OCI-M2 (cell line): ENCODE results near the gene NAV3.

ENCODE experiments used
- DNase-seq: peaks from one replicate; lab custom pipeline; 2025; ENCODE audit not compliant: unreplicated experiment; lab: John Stamatoyannopoulos, UW

NAV3 gene

DNA sequence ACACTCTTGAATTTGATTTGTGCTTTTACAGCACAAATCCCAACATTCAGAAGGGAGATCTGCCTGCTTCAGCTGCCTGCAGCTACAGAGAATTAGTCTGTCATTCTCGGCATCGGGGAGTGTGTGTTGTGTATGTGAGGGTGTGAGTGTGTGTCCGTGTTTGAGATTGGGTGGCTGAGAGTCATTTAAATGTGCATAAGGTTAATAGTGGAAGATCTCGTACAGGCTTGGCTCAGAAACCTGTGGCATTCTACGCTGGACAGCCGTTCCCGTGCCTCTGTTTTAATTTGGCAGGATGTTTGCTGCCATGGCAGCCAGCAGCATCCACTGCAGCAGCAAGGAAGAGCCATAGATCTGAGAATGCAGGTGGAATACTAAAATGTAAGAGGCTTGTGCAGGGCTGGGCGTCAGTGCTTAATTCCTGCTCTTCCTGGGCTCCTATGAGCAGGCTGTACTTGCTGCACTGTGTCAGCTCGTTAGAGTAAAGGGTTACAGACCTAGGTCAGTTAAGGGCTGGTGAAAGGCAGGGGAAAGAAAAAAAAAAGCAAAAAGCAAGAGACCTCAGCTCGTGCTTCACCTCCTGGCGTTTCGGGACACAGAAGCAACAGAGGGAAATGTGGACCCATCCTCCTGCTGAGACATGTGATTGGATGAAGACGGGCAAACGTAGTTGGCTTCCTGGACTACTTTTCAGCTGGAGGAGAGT lies 205.4 kb downstream of the NAV3 start:
- no peak for DNase-seq

DNA sequence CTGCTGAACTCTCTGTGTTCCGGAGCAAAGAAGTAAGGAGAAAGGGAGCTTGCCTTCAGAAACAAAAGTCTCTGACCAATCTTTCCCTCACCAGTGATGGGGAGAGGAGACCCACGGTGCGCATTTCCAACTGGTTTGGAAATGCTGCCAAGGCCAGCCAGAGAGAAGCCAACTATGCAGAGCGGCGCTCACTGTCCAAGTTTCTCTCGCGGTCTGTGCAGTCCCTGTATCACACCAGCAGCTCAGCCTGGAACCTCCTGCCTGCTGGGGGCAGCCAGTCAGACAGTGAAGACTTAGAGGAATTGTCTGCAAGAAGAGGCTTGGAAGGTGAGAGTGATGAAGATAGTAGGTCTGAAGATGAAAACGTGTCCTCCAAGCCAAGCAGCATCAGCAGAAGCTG lies 206.2 kb downstream of the NAV3 start:
- DNase-seq = no peak

DNA sequence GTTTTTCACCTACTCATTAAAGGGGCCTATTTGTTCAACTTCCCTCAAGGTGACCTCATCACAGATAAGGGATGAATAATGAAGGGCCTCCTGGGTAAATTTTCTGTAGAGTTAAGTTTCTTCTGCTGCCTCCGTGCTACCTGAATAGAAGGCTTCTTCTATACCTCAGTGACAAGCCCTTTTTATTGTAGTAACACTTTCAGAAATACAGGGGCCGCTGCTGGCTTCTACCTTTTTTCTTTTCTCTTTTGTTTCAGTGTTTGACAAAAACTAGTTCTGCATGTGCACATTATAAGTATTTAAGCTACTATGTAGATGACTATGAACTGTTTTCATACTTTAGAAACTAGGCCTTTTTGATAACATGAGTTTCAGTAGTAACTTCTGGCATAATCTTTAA lies 207.0 kb downstream of the NAV3 start:
- DNase-seq = no peak

DNA sequence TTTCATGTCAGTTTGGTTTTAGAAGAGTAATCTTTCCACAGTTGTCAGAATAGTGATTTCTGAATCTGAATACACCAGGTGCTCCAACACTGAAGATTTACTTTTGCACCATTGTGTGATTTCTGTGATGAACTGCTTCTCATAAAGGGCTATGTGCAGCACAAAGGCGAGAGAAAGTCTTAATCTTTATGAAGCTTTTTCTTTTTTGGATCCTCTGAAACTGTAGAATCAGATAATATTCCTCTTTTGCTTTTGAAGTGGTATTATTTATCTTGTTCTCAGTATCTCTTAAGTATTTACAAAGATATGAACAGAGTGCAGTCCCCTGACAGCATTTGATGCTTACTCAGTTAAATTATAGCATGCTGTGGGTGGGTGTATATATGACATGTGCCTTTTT lies 207.8 kb downstream of the NAV3 start:
- no peak for DNase-seq

DNA sequence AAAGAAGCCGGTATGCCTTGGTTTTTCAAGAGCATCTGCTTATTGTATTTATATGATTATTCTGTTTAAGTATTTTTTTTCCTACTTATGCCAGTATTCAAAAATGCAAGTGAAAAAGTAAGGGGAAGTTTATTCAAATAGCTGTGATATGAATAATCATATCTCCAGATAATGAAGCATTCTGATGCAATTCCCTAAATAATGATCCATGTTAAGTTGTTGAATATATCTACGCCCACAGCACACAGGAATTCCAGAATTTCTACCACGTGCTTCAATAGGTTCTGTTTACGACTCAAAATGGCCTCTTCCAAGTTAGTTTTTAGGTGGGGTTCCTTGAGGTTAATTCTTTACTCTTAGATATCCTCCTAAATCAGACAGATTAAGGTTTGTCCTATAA lies 208.3 kb downstream of the NAV3 start:
- no peak for DNase-seq

DNA sequence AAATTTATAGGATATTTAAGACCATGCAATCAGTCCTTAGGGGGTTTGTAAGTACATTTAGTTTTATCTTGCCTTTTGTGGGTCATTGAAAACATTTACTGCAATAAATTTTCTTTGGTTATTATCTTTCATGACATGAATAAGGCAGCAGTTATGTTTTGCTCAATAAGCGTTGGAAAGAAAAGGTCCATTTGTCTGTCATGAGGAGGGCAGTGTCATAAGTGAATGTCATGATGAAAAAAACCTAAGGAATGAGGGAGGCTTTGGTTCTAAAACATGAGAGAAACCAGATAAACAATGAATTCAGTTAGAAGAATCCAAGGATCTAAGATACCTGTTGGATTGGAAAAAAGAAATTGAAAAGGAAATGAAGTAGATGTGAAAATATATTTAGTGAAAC lies 209.4 kb downstream of the NAV3 start:
- no peak for DNase-seq

DNA sequence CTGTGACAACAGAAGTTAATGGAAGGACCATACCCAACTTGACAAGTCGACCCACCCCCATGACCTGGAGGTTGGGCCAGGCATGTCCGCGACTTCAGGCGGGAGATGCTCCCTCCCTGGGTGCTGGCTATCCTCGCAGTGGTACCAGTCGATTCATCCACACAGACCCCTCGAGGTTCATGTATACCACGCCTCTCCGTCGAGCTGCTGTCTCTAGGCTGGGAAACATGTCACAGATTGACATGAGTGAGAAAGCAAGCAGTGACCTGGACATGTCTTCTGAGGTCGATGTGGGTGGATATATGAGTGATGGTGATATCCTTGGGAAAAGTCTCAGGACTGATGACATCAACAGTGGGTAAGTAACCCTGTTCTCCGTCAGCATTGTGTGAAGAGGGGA lies 220.1 kb downstream of the NAV3 start:
- no peak for DNase-seq

DNA sequence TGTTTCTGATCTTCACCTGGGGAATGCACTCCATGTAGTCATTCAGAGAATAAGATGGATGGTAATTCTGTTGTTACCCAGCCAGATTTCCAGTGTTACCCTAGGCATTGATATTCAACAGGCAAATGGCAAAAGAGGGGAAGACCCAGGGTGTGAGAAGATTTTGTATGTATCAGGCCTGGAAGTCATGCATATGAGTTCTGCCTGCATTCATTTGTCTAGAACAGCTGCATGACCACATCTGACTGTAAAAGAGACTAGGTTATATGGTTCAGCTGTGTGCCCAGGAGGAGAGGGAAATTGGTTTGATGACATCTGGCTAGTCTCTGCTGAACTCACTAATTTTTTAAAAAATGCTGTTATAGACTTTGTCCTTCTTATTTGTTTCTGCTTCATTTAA lies 224.9 kb downstream of the NAV3 start:
- no peak for DNase-seq

DNA sequence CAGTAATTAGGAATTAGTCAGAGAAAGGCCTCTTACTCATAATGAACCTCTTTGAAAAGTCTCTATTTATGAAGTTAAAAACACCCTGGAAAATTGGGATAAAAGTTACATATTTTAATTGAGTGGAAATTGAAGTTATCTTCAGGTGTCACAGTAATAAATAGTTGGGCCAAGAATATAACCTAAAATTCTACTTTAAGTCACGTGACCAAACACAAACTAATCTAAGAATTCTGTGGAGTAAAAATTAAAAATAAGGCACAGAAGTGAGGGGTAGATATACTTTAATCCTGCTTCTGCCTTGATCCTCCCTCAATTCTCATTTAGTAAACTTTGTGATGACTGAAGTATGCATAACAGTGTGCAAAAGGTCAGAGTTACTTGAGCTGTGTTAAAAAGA lies 226.4 kb downstream of the NAV3 start:
- no peak for DNase-seq

DNA sequence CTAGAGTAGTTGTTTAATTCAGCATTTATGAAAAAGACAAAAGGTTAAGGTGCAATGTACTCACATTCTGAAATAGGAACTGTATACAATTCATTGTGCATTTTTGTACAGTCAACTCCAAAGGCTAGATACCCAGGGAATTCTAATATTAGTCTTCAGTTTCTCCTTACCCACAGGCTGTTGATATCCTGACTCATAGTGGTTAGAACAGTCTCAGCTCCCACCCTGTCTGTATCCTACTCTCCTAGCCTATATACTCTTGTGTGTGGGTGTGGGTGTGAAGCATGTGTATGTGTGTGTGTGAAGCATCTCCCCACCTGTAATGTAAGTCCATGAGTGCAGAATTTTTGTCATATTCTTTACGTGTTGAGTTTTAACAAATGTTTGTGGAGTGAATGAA lies 229.5 kb downstream of the NAV3 start:
- DNase-seq = no peak

DNA sequence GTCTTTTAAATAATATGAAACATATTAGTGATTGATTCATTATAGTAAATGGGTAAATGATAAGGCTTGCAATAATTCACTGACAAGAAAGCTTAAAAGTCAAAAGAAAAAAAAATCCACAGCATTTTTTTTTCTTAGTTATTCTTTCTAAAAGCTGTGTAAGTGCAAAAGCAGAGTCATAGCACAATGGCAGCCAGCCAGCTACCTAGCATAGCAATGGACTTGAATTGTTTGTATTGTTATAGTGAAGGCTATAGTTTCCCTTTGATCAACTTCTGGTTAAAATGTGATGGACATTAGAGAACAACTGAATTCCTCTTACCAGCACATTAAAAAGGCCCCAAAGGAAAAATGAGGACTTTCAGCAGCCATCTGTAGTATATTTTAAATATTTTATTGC lies 232.1 kb downstream of the NAV3 start:
- DNase-seq = no peak

DNA sequence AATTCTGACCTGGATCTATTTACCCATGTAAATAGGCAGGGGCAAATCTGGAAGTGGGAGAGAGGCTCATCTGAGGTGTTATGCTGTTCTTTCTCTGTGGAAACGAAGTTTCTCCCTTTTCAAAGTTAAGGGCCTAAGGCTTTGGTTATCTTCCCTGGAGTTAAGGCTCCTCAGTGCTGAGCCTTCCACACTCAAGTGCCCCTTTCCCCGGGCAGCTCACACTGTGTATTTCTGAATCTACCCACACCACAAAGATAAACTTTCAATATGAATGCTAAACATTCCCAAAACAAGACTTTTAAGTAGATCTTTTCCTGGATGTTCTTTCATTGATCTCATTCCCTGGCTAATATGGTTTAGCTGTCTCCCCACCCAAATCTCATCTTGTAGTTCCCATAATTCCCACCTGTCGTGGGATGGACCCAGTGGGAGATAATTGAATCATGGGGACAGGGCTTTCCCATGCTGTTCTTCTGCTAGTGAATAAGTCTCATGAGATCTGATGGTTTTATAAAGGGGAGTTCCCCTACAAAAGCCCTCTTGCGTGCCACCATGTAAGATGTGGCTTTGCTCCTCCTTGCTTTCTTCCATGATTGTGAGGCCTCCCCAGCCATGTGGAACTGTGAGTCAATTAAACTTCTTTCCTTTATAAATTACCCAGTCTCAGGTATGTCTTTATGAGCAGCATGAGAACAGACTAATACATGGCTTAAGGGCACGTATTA lies 251.1 kb downstream of the NAV3 start:
- no peak for DNase-seq

DNA sequence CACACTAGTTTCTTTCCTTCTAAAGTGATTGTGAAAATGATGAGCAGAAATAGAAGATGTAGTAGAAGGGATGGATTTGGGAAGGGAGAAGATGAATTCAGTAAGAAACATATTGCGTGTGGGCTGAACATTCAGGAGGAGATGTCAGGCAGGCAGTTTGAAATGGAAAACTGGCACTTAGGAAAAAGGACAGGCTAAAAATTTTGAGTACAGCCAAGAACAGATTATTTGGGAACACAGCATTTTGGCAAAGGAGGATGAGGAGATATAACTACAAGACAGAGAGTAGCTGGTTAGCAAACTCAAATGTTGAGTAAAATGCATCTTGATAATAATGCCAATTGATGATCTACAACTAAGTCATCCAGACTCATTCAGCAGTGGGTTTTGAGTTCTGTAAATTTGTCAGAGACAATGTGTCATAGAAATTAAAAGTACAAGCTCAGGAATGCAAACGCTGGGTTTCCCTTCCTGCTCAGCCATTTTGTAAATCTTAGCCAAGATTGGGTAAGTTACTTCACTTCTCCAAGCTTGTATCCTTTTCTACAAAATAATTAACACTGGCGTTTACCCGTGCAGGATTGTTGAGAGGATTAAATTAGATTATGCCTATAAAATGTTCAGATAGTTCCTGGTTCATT lies 255.0 kb downstream of the NAV3 start:
- DNase-seq = no peak

DNA sequence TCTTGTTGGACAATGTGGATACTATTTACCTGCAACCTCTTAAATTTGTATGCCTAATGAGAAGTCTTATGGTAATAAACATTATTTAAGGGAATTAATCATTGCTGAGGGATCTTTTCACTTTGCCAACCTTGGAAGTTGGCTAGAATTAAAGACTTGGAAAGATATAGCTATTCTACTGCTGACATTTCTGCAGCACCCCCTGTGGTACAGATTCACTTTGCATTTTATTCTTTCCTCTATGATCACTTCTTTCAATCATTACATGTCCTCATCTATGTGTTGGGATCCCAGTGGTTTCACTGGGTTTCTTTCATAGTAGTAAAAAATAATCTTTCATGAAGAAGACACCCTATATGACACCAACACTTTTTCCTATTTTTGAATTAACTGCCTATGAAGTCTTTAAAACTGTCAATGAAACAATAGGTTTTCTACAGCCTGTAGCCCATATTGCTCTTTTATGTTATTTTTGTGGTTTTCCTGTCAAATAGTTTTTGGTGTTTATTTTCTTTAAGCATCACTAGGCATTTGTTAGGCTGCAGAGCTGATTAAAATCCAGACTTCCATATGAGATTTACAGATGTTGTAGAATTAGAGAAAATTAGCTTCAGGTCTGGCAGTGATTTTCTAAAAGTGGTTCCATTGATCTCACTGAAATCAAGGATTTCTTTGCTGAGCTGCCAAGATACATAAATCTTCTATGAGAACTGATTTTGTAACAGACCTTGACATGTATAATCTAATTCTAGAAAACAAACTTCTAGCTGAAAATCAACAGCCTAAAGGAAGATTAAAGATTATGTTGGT lies 256.1 kb downstream of the NAV3 start:
- DNase-seq = no peak

DNA sequence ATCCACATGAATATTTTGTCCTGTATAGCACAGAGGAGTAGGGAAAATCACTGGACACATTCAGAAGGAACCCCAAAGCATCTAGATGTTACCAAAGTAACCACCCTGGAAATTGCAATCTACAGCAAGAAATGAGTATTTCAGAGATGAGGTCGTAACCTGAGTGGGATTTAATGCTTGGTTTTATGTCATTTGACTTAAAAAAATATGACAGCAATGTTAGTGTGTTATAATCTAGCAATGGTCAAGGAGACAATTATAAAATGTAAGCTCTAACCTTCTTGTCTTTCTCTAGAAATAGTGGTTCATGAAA lies 256.6 kb downstream of the NAV3 start:
- DNase-seq = no peak

DNA sequence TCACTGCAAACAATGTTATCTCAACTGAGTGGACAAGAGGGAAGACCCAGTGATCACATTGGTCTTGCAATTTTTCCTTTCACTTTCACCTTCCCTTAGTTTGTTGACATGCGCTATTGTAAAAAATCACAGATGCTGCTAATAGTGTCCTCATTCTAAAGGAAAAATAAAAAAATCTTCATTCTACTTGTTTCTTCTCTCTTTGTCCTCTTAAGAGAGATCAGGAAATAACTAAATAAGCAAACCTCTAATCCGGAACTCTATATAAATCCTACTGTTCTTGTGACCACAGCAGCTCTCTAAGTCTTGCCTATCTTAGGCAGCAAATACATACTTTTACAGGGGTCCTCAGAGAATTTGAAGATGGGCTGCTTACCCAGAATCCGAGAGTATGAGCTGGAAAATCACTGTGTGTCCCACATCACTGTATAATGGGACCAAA lies 257.7 kb downstream of the NAV3 start:
- no peak for DNase-seq

DNA sequence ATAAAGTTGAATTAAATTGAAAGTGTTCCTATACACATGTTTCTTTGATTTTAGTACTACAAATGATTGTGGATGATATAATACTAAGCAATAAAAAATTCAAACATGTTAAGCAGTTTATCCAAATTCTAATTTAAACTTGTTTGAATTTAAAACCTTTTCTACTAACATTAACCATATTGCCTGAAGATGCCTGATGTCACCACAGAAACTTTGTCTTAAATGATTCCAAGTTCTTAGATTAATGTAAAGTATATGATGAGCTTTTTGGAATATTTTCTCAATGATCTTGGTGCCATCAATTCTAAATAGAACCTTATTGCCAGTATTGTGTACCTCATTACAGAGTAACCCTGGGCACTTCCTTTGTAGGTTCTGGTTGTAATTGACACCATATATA lies 259.6 kb downstream of the NAV3 start:
- DNase-seq = no peak

DNA sequence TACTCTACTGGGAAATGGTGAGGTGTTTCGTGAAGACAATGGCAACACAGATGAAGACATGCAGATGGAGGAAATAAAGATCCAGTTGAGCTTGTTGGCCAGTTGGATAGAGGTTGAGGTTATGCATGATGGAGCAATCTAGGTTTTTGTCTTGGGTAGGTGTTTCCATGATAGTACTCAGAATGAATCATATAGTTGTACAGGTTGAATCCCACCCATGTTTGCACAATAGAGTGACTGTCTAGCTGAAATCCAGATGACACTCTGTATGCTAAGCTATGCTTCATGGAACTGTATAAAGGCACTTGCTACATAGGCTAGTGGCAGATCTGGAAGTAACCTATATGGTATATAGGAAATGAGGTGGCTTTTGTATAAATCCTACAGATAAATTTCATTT lies 264.9 kb downstream of the NAV3 start:
- no peak for DNase-seq

DNA sequence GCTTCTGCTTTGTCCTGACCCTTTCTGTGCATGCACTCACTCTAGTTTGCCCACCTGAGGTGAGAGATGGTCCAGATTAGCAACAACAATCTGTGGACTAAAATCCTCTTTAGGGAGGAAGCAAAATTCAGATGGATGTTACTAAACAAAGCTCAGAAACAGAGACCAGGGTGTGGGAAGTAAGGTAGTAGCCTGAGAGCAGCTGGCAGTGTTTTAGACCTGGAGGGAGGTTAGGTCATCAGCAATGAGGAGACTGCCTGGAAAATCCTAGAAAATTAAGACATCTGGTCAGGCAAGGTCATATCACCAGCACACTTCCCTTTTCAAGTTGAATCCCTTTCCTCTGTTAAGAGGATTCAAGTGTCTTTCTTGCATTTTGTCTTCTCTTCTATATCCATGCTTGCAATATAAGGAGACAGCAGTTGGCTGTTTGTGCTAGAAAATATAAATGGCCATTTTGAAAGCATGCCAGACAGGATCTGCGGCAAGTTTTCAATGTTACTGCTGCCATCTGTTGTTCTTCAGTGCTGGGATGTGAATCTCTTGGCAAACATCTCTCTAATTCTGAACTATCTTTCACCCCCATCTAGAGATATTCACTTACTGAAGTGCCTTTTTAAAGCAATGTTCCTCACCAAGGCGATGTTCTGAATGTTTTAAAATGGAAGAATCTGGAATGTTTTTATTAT lies 266.4 kb downstream of the NAV3 start:
- DNase-seq = no peak

DNA sequence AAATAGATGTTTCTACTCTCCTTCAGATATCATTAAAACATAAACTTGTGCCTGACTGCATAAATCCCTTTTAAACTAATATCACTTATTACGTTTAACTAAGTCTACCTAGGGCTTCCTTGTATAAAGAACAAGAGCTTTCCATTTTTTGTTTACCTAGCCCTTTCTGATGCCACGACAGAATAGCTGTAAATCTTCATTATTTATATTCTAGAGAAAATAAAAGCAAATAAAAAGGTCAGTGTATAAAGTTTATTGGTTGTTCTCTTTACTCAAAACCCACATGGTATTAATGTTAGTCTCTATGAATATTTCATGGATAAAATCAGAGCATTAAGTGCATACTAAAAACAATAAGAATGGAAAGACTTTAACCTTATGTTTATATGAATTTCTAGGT lies 269.1 kb downstream of the NAV3 start:
- DNase-seq = no peak
